Neural cell (in vitro differentiated cells): ENCODE measurements around the gene MRPL37.

Experiments
- EP300 ChIP-seq: fragments of 450-650 bp; conservative IDR thresholded peaks from 2 replicates; pipeline ENCODE4 v1.6.1; 2014; ENCODE audit warnings: antibody characterized with exemption, mild to moderate bottlenecking, moderate library complexity; ENCODE audit not compliant: poor library complexity, severe bottlenecking
- EZH2 ChIP-seq: fragments of 200-600, 300-800 bp; shearing (Covaris generic), sonication (generic); IDR thresholded peaks from 2 replicates; pipeline ENCODE4 v1.6.1; 2014; ENCODE audit warnings: antibody characterized with exemption, low read length, borderline replicate concordance, mild to moderate bottlenecking; ENCODE audit not compliant: insufficient read depth, poor library complexity, severe bottlenecking
- POLR2AphosphoS5 ChIP-seq: IDR thresholded peaks from 2 replicates; pipeline ENCODE4 v1.6.1; 2012
- TAF1 ChIP-seq: IDR thresholded peaks from 2 replicates; pipeline ENCODE4 v1.6.1; 2012; ENCODE audit warnings: low read depth
- TF ChIP-seq, protein P1 (sequence below): fragments of 450-650 bp; IDR thresholded peaks from 2 replicates; pipeline ENCODE4 v1.5.1; 2014; ENCODE audit warnings: antibody characterized with exemption, mild to moderate bottlenecking, moderate library complexity; ENCODE audit not compliant: poor library complexity, severe bottlenecking
- TF ChIP-seq, protein P2 (sequence below): IDR thresholded peaks from 2 replicates; pipeline ENCODE4 v1.6.1; 2012; ENCODE audit warnings: borderline replicate concordance

DNA sequence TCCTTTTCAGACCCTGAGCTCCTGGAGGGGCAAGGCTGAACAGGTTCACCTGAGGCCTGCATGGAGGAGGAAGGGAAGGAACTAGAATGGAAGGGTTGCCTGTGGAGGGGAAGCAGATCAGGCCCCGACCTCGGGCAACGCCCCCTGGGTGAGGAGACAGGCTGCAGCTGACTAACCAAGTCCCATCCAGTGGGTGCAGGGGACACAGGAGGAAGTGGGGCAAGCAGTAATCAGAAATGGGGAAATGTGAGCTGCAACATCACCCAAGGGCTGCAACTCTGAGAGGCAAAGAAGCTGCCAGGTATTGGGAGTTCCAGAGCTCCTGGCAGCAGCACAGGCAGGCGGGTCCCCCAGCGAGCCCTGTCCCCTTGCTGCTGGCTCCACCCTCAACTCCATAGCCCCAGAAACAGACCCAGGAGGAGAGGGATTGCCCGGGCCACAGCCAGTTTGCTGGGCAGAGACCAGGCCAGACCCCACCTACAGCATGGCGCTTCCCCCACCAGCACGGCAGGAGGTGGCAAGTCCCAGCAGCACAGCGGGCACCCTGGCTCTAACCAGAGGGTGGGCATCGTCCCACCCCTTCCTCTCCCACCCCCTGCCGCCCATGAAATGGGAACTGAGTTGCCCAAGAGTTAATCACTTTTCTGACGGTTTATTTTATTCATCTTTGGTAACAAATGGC is 38.5 kb downstream of the MRPL37 start:
- TF ChIP-seq, protein P1, sequence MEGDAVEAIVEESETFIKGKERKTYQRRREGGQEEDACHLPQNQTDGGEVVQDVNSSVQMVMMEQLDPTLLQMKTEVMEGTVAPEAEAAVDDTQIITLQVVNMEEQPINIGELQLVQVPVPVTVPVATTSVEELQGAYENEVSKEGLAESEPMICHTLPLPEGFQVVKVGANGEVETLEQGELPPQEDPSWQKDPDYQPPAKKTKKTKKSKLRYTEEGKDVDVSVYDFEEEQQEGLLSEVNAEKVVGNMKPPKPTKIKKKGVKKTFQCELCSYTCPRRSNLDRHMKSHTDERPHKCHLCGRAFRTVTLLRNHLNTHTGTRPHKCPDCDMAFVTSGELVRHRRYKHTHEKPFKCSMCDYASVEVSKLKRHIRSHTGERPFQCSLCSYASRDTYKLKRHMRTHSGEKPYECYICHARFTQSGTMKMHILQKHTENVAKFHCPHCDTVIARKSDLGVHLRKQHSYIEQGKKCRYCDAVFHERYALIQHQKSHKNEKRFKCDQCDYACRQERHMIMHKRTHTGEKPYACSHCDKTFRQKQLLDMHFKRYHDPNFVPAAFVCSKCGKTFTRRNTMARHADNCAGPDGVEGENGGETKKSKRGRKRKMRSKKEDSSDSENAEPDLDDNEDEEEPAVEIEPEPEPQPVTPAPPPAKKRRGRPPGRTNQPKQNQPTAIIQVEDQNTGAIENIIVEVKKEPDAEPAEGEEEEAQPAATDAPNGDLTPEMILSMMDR: no peak
- TF ChIP-seq EZH2 (no peak), EP300 (no peak), POLR2AphosphoS5 (no peak), TAF1 (no peak)
- TF ChIP-seq, protein P2, sequence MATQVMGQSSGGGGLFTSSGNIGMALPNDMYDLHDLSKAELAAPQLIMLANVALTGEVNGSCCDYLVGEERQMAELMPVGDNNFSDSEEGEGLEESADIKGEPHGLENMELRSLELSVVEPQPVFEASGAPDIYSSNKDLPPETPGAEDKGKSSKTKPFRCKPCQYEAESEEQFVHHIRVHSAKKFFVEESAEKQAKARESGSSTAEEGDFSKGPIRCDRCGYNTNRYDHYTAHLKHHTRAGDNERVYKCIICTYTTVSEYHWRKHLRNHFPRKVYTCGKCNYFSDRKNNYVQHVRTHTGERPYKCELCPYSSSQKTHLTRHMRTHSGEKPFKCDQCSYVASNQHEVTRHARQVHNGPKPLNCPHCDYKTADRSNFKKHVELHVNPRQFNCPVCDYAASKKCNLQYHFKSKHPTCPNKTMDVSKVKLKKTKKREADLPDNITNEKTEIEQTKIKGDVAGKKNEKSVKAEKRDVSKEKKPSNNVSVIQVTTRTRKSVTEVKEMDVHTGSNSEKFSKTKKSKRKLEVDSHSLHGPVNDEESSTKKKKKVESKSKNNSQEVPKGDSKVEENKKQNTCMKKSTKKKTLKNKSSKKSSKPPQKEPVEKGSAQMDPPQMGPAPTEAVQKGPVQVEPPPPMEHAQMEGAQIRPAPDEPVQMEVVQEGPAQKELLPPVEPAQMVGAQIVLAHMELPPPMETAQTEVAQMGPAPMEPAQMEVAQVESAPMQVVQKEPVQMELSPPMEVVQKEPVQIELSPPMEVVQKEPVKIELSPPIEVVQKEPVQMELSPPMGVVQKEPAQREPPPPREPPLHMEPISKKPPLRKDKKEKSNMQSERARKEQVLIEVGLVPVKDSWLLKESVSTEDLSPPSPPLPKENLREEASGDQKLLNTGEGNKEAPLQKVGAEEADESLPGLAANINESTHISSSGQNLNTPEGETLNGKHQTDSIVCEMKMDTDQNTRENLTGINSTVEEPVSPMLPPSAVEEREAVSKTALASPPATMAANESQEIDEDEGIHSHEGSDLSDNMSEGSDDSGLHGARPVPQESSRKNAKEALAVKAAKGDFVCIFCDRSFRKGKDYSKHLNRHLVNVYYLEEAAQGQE: no peak
